ENCODE measurements around the gene TWF2. TPM values are rescaled to one million over a fixed set of nuclear protein-coding genes. Genes with fewer than 3 reads are reported as not detected.

TWF2 gene
- total RNA-seq, 1 experiment from 2014 or later, result 102 TPM

GRCh38 chr3:52236424-52236886, 2.5 kb downstream of the TWF2 start:
- peaks cover 9% of the 10 kb centered on the region for H4K20me1 ChIP-seq (ENCODE audit: insufficient read depth)
- no peaks in the 10 kb centered on the region for H3K27me3 ChIP-seq (ENCODE audit: insufficient read depth, low read depth)
- BruUV-seq (replicated peaks), result no TSS peak
- H3K79me2 ChIP-seq (ENCODE audit: low read depth), result peaks cover 53% of the 10 kb centered on the region
- CTCF ChIA-PET, result interaction anchor here (0.6 to 2.0 kb wide), 4 partner anchors 16 to 239 kb away, joined by 3 to 19 read pairs (median 3); no protein-coding TSS in a partner anchor
- no peaks in the 10 kb centered on the region for H3K9me3 ChIP-seq (ENCODE audit: insufficient read depth, low read depth)
- H3K4me1 ChIP-seq (replicated peaks; ENCODE audit: insufficient read depth), result peaks cover 45% of the 10 kb centered on the region
- peak overlapping the region; percentile 93; the same call in 1 of the 2 replicates for H3K4me3 ChIP-seq
- H3K36me3 ChIP-seq (ENCODE audit: low read depth), result no peaks in the 10 kb centered on the region
- H3K27ac ChIP-seq, result peak overlapping the region; percentile 89
- TF ChIP-seq EZH2 (IDR thresholded peaks at IDR 0.05; ENCODE audit: low read depth) (no peak), CTCF (conservative IDR thresholded peaks at IDR 0.05) (no peak)
- DNase-seq, result no peak
- peak overlapping the region; percentile 85 for H3K4me2 ChIP-seq
- H3K9me2 ChIP-seq (ENCODE audit: insufficient read depth), result no peaks in the 10 kb centered on the region
- intact Hi-C loops (cut with micrococcal nuclease; ENCODE audit: unreplicated experiment), result loop anchor here (5.0 kb wide), 1 partner anchor 294 kb away; the partner anchor contains the start of genes PARP3 and RRP9
- POLR2A ChIA-PET (ENCODE audit: unreplicated experiment), result no interaction called here
- no peak overlapping the region for H2AFZ ChIP-seq
- peaks cover 37% of the 10 kb centered on the region for H3F3A ChIP-seq (ENCODE audit: insufficient read depth, low read depth)

- CTCF ChIA-PET, result interaction anchor here (0.6 to 0.7 kb wide), 2 partner anchors 15 to 214 kb away, joined by 5 to 7 read pairs; no protein-coding TSS in a partner anchor
- intact Hi-C loops (cut with micrococcal nuclease; ENCODE audit: unreplicated experiment), result loop anchor here (5.0 kb wide), 2 partner anchors 153 to 292 kb away; partner anchors contain the start of genes PARP3 and RRP9
- H3K4me1 ChIP-seq (replicated peaks; ENCODE audit: insufficient read depth), result peaks cover 31% of the 10 kb centered on the region
- peaks cover 42% of the 10 kb centered on the region for H3K79me2 ChIP-seq (ENCODE audit: low read depth)
- H3K36me3 ChIP-seq (ENCODE audit: low read depth), result peaks cover 7% of the 10 kb centered on the region; the same call in 1 of the 2 replicates
- no peaks in the 10 kb centered on the region for H3K9me2 ChIP-seq (ENCODE audit: insufficient read depth)
- DNase-seq, result no peak
- H4K20me1 ChIP-seq (ENCODE audit: insufficient read depth), result peaks cover 9% of the 10 kb centered on the region
- no peaks in the 10 kb centered on the region for H3K27me3 ChIP-seq (ENCODE audit: insufficient read depth, low read depth)
- no peaks in the 10 kb centered on the region for H3K9me3 ChIP-seq (ENCODE audit: insufficient read depth, low read depth)
- TF ChIP-seq EZH2 (IDR thresholded peaks at IDR 0.05; ENCODE audit: low read depth) (no peak), CTCF (conservative IDR thresholded peaks at IDR 0.05) (no peak)
- peaks cover 30% of the 10 kb centered on the region for H3F3A ChIP-seq (ENCODE audit: insufficient read depth, low read depth)
- POLR2A ChIA-PET (ENCODE audit: unreplicated experiment), result no interaction called here
- no TSS peak for BruUV-seq (replicated peaks)
- no peak overlapping the region for H3K4me3 ChIP-seq
- H3K27ac ChIP-seq, result no peak overlapping the region
- H3K4me2 ChIP-seq, result no peak overlapping the region
- no peak overlapping the region for H2AFZ ChIP-seq
Observed at GRCh38 chr3:52234516-52235447, 4.2 kb downstream of the TWF2 start.

DNA sequence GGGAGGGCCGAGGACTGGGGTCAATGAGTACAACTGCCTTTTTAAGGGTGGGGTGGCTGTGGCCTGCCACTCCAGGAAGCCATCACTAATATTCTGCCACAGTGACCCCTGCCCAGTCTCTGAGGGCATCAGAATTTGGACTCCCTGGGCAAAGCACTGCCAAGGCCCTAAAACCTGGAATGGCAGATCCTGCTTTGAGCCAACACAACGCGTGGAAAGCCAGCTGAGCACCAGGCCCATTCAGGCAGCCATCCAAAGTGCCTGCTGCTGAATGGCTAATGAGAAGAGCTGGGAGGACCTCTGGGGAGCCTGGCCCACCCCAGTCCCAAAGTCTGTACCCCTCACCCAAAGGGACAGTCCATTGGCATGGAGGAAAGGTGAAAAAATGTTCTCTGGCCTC, 5.0 kb downstream of the TWF2 start:
- no peak for TF ChIP-seq EZH2 (IDR thresholded peaks at IDR 0.05; ENCODE audit: low read depth)
- no peak for TF ChIP-seq CTCF (conservative IDR thresholded peaks at IDR 0.05)
- POLR2A ChIA-PET (ENCODE audit: unreplicated experiment), result no interaction called here
- Histone ChIP-seq H3K9me3 (ENCODE audit: insufficient read depth, low read depth) (no peaks in the 10 kb centered on the region), H3K4me2 (no peak overlapping the region), H3K4me3 (no peak overlapping the region), H4K20me1 (ENCODE audit: insufficient read depth) (peaks cover 9% of the 10 kb centered on the region), H3K27ac (no peak overlapping the region), H2AFZ (no peak overlapping the region), H3K27me3 (ENCODE audit: insufficient read depth, low read depth) (no peaks in the 10 kb centered on the region), H3K9me2 (ENCODE audit: insufficient read depth) (no peaks in the 10 kb centered on the region), H3K79me2 (ENCODE audit: low read depth) (peaks cover 34% of the 10 kb centered on the region), H3F3A (ENCODE audit: insufficient read depth, low read depth) (peaks cover 26% of the 10 kb centered on the region), H3K36me3 (ENCODE audit: low read depth) (peaks cover 7% of the 10 kb centered on the region; the same call in 1 of the 2 replicates), H3K4me1 (replicated peaks; ENCODE audit: insufficient read depth) (peaks cover 31% of the 10 kb centered on the region)
- intact Hi-C loops (cut with micrococcal nuclease; ENCODE audit: unreplicated experiment), result loop anchor here (5.0 kb wide), 1 partner anchor 153 kb away; no protein-coding TSS in a partner anchor
- CTCF ChIA-PET, result no interaction called here
- BruUV-seq (replicated peaks), result no TSS peak
- DNase-seq, result no peak
